ENCODE data around the gene TST. TPM values are rescaled to one million over a fixed set of nuclear protein-coding genes. Genes with fewer than 3 reads are reported as not detected.

The TST gene
- total and polyA plus RNA-seq, 11 donors = 35.8 to 143 (median 58.1) TPM

GRCh38 chr22:37021041-37021440, 1.8 kb upstream of the TST start:
- peaks cover 9 to 85% (median 44%) of the 10 kb centered on the region in 12 donors for H3K4me1 ChIP-seq
- H3K27ac ChIP-seq = no peak overlapping the region
- H3K4me3 ChIP-seq = peak overlapping the region in 3 of 12 donors; percentile 94 to 99 (median 98)
- no peak for TF ChIP-seq CTCF (IDR thresholded peaks at IDR 0.05)
- TF ChIP-seq POLR2A (IDR thresholded peaks at IDR 0.05) = no peak
- no peaks in the 10 kb centered on the region for H3K9me3 ChIP-seq
- no peak for ATAC-seq
- no peaks in the 10 kb centered on the region for H3K27me3 ChIP-seq
- WGBS, 4 donors = 94 to 100% (median 97%) methylated on average over 5 of the region's 5 CpGs
- no peak for DNase-seq
- H3K36me3 ChIP-seq = peaks cover 0 to 28% (median 16%) of the 10 kb centered on the region in 9 donors
- intact Hi-C loops (cut with DNase I) = loop anchor here in 1 of 10 donors (10.0 kb wide), 1 partner anchor 56 kb away; no protein-coding TSS in a partner anchor

GRCh38 chr22:37020192-37020479, 889 bp upstream of the TST start:
- Histone ChIP-seq H3K27ac (peak overlapping the region; percentile 87 to 98 (median 96)), H3K4me1 (peaks cover 9 to 80% (median 46%) of the 10 kb centered on the region in 12 donors), H3K36me3 (peaks cover 0 to 20% (median 9%) of the 10 kb centered on the region in 9 donors), H3K4me3 (peak overlapping the region; percentile 48 to 99 (median 90)), H3K9me3 (no peaks in the 10 kb centered on the region), H3K27me3 (no peaks in the 10 kb centered on the region)
- WGBS, 4 donors = 0 to 4% (median 1%) methylated on average over 5 of the region's 5 CpGs
- TF ChIP-seq CTCF (IDR thresholded peaks at IDR 0.05) (no peak), POLR2A (IDR thresholded peaks at IDR 0.05) (no peak)
- peak in 1 of 5 donors; percentile 43 for DNase-seq
- intact Hi-C loops (cut with DNase I) = loop anchor here in 1 of 10 donors (10.0 kb wide), 1 partner anchor 55 kb away; no protein-coding TSS in a partner anchor
- ATAC-seq = peak in 3 of 4 donors; percentile 20 to 26 (median 22)

- H3K27me3 ChIP-seq = no peaks in the 10 kb centered on the region
- 0 to 2% (median 0%) methylated on average over 19 to 35 of the region's 35 CpGs for WGBS, 4 donors
- intact Hi-C loops (cut with DNase I) = loop anchor here in 1 of 10 donors (2.0 kb wide), 1 partner anchor 40 kb away; no protein-coding TSS in a partner anchor
- DNase-seq (peak; percentile 53 to 82 (median 74)), ATAC-seq (peak; percentile 30 to 55 (median 44))
- H3K4me3 ChIP-seq = peak overlapping the region; percentile 66 to 99 (median 90)
- H3K36me3 ChIP-seq = peaks cover 0 to 10% (median 0%) of the 10 kb centered on the region in 9 donors
- H3K27ac ChIP-seq = peak overlapping the region; percentile 87 to 98 (median 96)
- no peaks in the 10 kb centered on the region for H3K9me3 ChIP-seq
- peaks cover 9 to 81% (median 49%) of the 10 kb centered on the region in 12 donors for H3K4me1 ChIP-seq
- TF ChIP-seq CTCF (IDR thresholded peaks at IDR 0.05) (no peak), POLR2A (IDR thresholded peaks at IDR 0.05) (no peak)
These were observed 385 bp downstream of the TST start for GRCh38 chr22:37018815-37019308.

GRCh38 chr22:37018086-37018814, 997 bp downstream of the TST start:
- Histone ChIP-seq H3K27me3 (no peaks in the 10 kb centered on the region), H3K4me3 (peak overlapping the region; percentile 66 to 99 (median 90)), H3K9me3 (no peaks in the 10 kb centered on the region), H3K36me3 (peaks cover 0 to 10% (median 0%) of the 10 kb centered on the region in 9 donors), H3K4me1 (peaks cover 9 to 74% (median 45%) of the 10 kb centered on the region in 12 donors), H3K27ac (peak overlapping the region; percentile 87 to 98 (median 96))
- no peak for DNase-seq
- TF ChIP-seq POLR2A (IDR thresholded peaks at IDR 0.05) (no peak), CTCF (IDR thresholded peaks at IDR 0.05) (no peak)
- 66 to 70% (median 68%) methylated on average over 41 to 45 of the region's 45 CpGs for WGBS, 4 donors
- peak in 2 of 4 donors; percentile 1 to 11 for ATAC-seq
- intact Hi-C loops (cut with DNase I) = loop anchor here in 1 of 10 donors (2.0 kb wide), 1 partner anchor 39 kb away; no protein-coding TSS in a partner anchor

All from heart left ventricle (tissue), 16 donors.